Heart left ventricle (tissue), 16 donors: ENCODE results near the gene WSCD2. TPM values are rescaled to one million over a fixed set of nuclear protein-coding genes. Genes with fewer than 3 reads are reported as not detected.

Source experiments
- ATAC-seq, 4 donors: fragments of 200-7000 bp; cut with Tn5 transposase; one replicate each; pipeline ENCODE4 v1.9.1; 2020 to 2022; ENCODE audit warnings: moderate library complexity in 4 of 4, mild to moderate bottlenecking in 3 of 4, moderate number of reproducible peaks in 1 of 4
- DNase-seq, 5 donors: peaks; one replicate each; pipeline ENCODE4 v3.0.0-alpha.2; 2020
- H3K27ac ChIP-seq, 12 donors: fragments of 200-600 bp; sonication (generic) in 4 of 12; one replicate each; pipeline versions ENCODE4 v1.5.0 to v1.8.0; 2016 to 2022; ENCODE audit warnings: mild to moderate bottlenecking in 2 of 12
- H3K27me3 ChIP-seq, 9 donors: fragments of 200-600 bp; sonication (generic) in 2 of 9; one replicate each; pipeline versions ENCODE4 v1.5.1 to v1.8.0; 2016 to 2022; ENCODE audit warnings: mild to moderate bottlenecking in 3 of 9
- H3K36me3 ChIP-seq, 9 donors: fragments of 200-600 bp; sonication (generic) in 2 of 9; one replicate each; pipeline versions ENCODE4 v1.5.0 to v1.8.0; 2018 to 2022; ENCODE audit warnings: mild to moderate bottlenecking in 2 of 9
- H3K4me1 ChIP-seq, 12 donors: fragments of 200-600 bp; sonication (generic) in 4 of 12; one replicate each; pipeline versions ENCODE4 v1.5.0 to v1.8.0; 2016 to 2022; ENCODE audit warnings: mild to moderate bottlenecking in 3 of 12
- H3K4me3 ChIP-seq, 12 donors: fragments of 200-600 bp; sonication (generic) in 4 of 12; one replicate each; pipeline versions ENCODE4 v1.5.0 to v1.8.0; 2017 to 2022; ENCODE audit warnings: mild to moderate bottlenecking in 9 of 12, moderate library complexity in 4 of 12
- H3K9me3 ChIP-seq, 12 donors: fragments of 200-600 bp; sonication (generic) in 4 of 12; one replicate each; pipeline versions ENCODE4 v1.5.0 to v1.8.0; 2016 to 2022; ENCODE audit warnings: mild to moderate bottlenecking in 1 of 12
- POLR2A ChIP-seq, 2 donors: fragments of 450-650 bp; IDR thresholded peaks; one replicate each; pipeline ENCODE4 v1.6.1; 2017; ENCODE audit warnings: antibody characterized with exemption in 2 of 2, mild to moderate bottlenecking in 2 of 2, moderate library complexity in 2 of 2
- WGBS, 4 donors: extraction: QIAGEN DNeasy Blood & Tissue Kit in 2 of 4; methylation state at CpG; one replicate each; pipeline versions ENCODE4 v1.1.5 to v1.1.7; 2013 to 2018; 5-methylcytosine and 5-hydroxymethylcytosine counted together
- intact Hi-C, 10 donors: fragments of 100-400 bp; cut with DNase I; formaldehyde crosslinking; loops; one replicate each; pipeline versions ENCODE4 v1.11.1 to v1.14.2; 2022
- polyA plus RNA-seq, 2 donors: library from polyadenylated mRNA; stranded (reverse); fragments of 200-250 nt; gene quantifications; one replicate each; pipeline ENCODE4 v1.2.3, GENCODE V29; 2013
- total RNA-seq, 9 donors: library from RNA; depleted of rRNA in 2 of 9; stranded (reverse); fragments of >200 nt in 2 of 9; fragmentation: NEBNext Ultra II Directional in 3 of 9; extraction: Animal tissue kit (Norgen Biotek cat#: 25700) in 3 of 9; gene quantifications; one replicate each; pipeline versions ENCODE4 v1.1.0 to v1.2.4, GENCODE V29; 2016 to 2023
- TF ChIP-seq, protein P1 (sequence below), 12 donors: fragments of 200-600 bp; sonication (generic) in 4 of 12; IDR thresholded peaks; one replicate each; pipeline versions ENCODE4 v1.5.0 to v1.8.0; 2018 to 2022; ENCODE audit warnings: antibody characterized with exemption in 12 of 12, mild to moderate bottlenecking in 5 of 12
- donor health status: ischemic (EF 13 %, LVEDD 7.1; RV severe dilation, severe dysfunction).
- donor health status: healthy with polysubstance abuse.
- donor health status: DM: no; HTN: yes; CAD: no.
- donor health status: DM: no; HTN: no; CAD: no.
- donor health status: ischemic (EF 25% LVEDD 6.9; RV normal size, moderate dysfunction).
- donor health status: ischemic (EF 25% LVEDD 5.7; RV mildly dilated, moderate dysfunction).
- donor health status: healthy.
- donor health status: DM: yes; HTN: yes; CAD: no.
- donor health status: ischemic (EF 35%, LVEDD 5.7; RV mildly dilated, moderate dysfunction).
- donor health status: nonischemic (EF 11% LVEDD 7.7; RV severe dilation, severe dysfunction).
- donor health status: DM: yes; HTN: yes; CAD: no.
- donor health status: PGD.
- donor health status: ischemic (EF 29% LVEDD 5.4; RV normal size, mild dysfunction).
- donor health status: nonischemic (EF 23%, LVEDD 6.1; RV moderate dilation, normal function).

The WSCD2 gene
- total and polyA plus RNA-seq, 11 donors: 0.07 to 2.5 (median 0.49) TPM; not detected in 3

DNA sequence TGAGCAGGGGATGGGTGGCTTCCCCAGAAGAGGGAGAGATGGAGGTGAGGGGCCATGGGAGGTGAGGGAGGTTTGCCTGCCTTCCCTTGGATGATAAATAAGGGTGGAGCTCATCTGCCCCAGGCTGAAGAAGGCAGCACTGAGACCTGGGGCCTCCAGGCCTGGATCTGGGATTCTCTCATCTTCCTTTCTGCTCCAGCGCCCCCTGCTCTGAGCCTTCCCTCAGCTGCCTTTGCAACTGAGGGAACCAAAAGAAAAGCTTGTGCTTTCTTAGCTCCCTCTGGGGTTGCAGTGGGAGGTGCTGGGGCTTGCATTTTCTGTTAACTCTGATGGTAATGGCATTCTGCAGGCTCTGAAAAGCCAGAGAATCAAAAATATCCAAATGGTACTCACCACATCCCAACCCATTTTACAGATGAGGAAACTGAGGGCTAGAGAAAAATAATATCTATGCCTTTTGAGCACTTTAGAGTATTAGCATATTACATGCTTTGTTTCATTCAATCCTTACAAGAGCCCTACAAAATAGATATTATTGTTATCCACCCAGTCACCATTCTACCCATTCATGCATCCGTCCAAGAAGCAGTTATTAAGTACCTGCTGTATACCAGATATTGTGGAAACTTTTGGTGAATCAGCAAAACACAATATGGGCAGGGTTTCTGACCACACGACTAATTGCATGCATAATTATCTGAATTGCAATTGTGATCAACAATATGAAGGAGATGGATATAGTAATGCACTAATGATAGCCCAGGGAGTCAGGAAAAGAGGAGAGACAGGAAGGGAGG lies 102.2 kb downstream of the WSCD2 start:
- Histone ChIP-seq H3K36me3 (no peaks in the 10 kb centered on the region), H3K4me1 (no peaks in the 10 kb centered on the region), H3K4me3 (no peak overlapping the region), H3K27ac (no peak overlapping the region), H3K27me3 (peaks cover 0 to 15% (median 0%) of the 10 kb centered on the region in 9 donors), H3K9me3 (no peaks in the 10 kb centered on the region)
- DNase-seq: no peak
- no peak for ATAC-seq
- intact Hi-C loops: loop anchor here in 8 of 10 donors (5.0 to 10.0 kb wide), 3 partner anchors 223 to 281 kb away; no protein-coding TSS in a partner anchor
- 34 to 46% (median 42%) methylated on average over 3 of the region's 3 CpGs for WGBS, 4 donors
- TF ChIP-seq, protein P1, sequence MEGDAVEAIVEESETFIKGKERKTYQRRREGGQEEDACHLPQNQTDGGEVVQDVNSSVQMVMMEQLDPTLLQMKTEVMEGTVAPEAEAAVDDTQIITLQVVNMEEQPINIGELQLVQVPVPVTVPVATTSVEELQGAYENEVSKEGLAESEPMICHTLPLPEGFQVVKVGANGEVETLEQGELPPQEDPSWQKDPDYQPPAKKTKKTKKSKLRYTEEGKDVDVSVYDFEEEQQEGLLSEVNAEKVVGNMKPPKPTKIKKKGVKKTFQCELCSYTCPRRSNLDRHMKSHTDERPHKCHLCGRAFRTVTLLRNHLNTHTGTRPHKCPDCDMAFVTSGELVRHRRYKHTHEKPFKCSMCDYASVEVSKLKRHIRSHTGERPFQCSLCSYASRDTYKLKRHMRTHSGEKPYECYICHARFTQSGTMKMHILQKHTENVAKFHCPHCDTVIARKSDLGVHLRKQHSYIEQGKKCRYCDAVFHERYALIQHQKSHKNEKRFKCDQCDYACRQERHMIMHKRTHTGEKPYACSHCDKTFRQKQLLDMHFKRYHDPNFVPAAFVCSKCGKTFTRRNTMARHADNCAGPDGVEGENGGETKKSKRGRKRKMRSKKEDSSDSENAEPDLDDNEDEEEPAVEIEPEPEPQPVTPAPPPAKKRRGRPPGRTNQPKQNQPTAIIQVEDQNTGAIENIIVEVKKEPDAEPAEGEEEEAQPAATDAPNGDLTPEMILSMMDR (IDR thresholded peaks at IDR 0.05): no peak
- no peak for TF ChIP-seq POLR2A (IDR thresholded peaks at IDR 0.05)

DNA sequence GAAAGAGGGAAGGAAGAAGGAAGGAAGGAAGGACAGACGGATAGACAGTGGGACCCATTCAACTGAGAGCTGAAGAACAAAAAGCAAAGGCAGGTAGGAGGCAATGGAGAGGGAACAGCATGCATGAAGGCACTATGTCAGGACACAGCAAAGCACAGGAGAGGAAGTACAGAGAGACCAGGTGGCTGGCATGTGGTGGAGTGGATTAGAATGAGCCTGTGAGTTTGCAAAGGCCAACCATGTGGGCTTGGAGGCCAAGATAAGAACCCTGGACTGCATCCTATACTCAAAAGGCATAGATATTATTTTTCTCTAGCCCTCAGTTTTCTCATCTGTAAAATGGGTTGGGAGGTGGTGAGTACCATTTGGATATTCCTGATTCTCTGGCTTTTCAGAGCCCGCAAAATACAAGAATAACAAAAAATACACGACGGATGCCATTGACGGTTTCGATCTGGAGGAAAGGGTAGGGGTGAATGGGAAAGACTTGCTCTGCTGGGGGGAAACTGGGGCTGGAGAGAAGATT lies 102.9 kb downstream of the WSCD2 start:
- Histone ChIP-seq H3K4me1 (no peaks in the 10 kb centered on the region), H3K27me3 (peaks cover 0 to 19% (median 0%) of the 10 kb centered on the region in 9 donors), H3K9me3 (no peaks in the 10 kb centered on the region), H3K36me3 (no peaks in the 10 kb centered on the region), H3K4me3 (no peak overlapping the region), H3K27ac (no peak overlapping the region)
- DNase-seq (no peak), ATAC-seq (no peak)
- TF ChIP-seq, protein P1 (IDR thresholded peaks at IDR 0.05): no peak
- no peak for TF ChIP-seq POLR2A (IDR thresholded peaks at IDR 0.05)
- intact Hi-C loops: loop anchor here in 8 of 10 donors (5.0 to 10.0 kb wide), 3 partner anchors 223 to 280 kb away; no protein-coding TSS in a partner anchor
- WGBS, 4 donors: 85 to 88% (median 88%) methylated on average over 6 of the region's 6 CpGs

DNA sequence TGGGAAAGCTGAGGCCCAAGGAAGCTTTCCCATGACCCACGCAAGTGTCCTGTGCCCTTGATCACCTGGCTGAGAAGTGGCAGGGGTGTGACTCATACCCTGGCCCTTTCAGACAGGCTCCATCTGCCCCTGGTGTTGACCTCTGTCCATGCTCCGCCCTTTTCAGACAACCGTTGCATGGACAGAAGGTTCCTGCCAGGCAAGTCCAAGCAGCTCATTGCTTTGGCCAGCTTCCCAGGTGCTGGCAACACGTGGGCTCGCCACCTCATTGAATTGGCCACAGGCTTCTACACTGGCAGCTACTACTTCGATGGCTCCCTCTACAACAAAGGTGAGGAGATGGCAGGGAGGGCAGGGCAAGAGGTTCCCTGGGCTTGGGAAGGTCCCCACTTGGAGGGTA lies 103.5 kb downstream of the WSCD2 start:
- no peaks in the 10 kb centered on the region for H3K4me1 ChIP-seq
- intact Hi-C loops: loop anchor here in 8 of 10 donors (5.0 to 10.0 kb wide), 3 partner anchors 222 to 280 kb away; no protein-coding TSS in a partner anchor
- no peak for DNase-seq
- 60 to 75% (median 67%) methylated on average over 4 to 6 of the region's 6 CpGs for WGBS, 4 donors
- H3K9me3 ChIP-seq: peaks cover 0 to 5% (median 0%) of the 10 kb centered on the region in 12 donors
- no peaks in the 10 kb centered on the region for H3K36me3 ChIP-seq
- no peak for ATAC-seq
- TF ChIP-seq, protein P1 (IDR thresholded peaks at IDR 0.05): no peak
- no peak for TF ChIP-seq POLR2A (IDR thresholded peaks at IDR 0.05)
- H3K27me3 ChIP-seq: peaks cover 0 to 25% (median 0%) of the 10 kb centered on the region in 9 donors
- H3K4me3 ChIP-seq: no peak overlapping the region
- no peak overlapping the region for H3K27ac ChIP-seq

DNA sequence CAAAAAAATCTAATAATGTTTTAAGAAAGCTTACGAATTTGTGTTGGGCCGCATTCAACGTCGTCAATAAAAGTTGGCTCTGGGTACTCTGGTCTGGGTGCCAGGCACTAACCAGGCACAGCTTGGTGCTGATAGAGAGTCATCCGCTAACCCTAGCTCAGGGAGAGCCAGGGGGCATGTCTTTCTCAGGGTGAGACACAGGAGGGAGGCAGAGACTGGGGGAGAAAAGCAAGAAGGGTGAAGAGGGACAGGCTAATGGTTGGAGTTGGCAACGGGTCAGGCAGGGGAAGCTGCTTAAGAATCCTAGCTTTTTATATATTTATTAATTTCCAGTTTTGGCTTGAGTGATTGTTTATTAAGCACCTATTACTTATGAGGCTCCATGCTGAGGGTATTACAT lies 105.1 kb downstream of the WSCD2 start:
- TF ChIP-seq, protein P1 (IDR thresholded peaks at IDR 0.05): peak in 9 of 12 donors; percentile 19 to 59 (median 46)
- no peak for TF ChIP-seq POLR2A (IDR thresholded peaks at IDR 0.05)
- intact Hi-C loops: loop anchor here in 8 of 10 donors (5.0 to 10.0 kb wide), 3 partner anchors 221 to 278 kb away; no protein-coding TSS in a partner anchor
- DNase-seq: peak in 2 of 5 donors; percentile 26 to 29
- H3K4me3 ChIP-seq: no peak overlapping the region
- H3K4me1 ChIP-seq: no peaks in the 10 kb centered on the region
- H3K27ac ChIP-seq: no peak overlapping the region
- peaks cover 0 to 8% (median 0%) of the 10 kb centered on the region in 12 donors for H3K9me3 ChIP-seq
- WGBS, 4 donors: 66 to 75% (median 74%) methylated on average over 6 of the region's 6 CpGs
- peaks cover 0 to 31% (median 6%) of the 10 kb centered on the region in 9 donors for H3K27me3 ChIP-seq
- H3K36me3 ChIP-seq: no peaks in the 10 kb centered on the region
- ATAC-seq: peak in 3 of 4 donors; percentile 68 to 75 (median 74)
